ENCODE results near the gene OSR1. TPM values are rescaled to one million over a fixed set of nuclear protein-coding genes. Genes with fewer than 3 reads are reported as not detected.

Gene OSR1
- total RNA-seq, 1 donor from 2014 or later = not detected

- Mint-ChIP-seq H3K27me3 (no peaks in the 10 kb centered on the region), H3K27ac (no peak overlapping the region), H3K4me1 (no peaks in the 10 kb centered on the region), H3K4me3 (no peak overlapping the region), H3K36me3 (ENCODE audit: low read depth) (no peaks in the 10 kb centered on the region), H3K9me3 (no peaks in the 10 kb centered on the region)
- no peak for ATAC-seq (ENCODE audit: low read depth)
- CTCF ChIA-PET = no interaction called here
- TF ChIP-seq CTCF (IDR thresholded peaks at IDR 0.05) = no peak
- intact Hi-C loops (cut with micrococcal nuclease) = no loop called here
- POLR2A ChIA-PET = no interaction called here
- no peak for DNase-seq
Observed at GRCh38 chr2:19330436-19330835, 28.0 kb downstream of the OSR1 start.

GRCh38 chr2:19329445-19329844, 29.0 kb downstream of the OSR1 start:
- DNase-seq (no peak), ATAC-seq (ENCODE audit: low read depth) (no peak)
- no peaks in the 10 kb centered on the region for H3K9me3 Mint-ChIP-seq
- no peaks in the 10 kb centered on the region for H3K36me3 Mint-ChIP-seq (ENCODE audit: low read depth)
- intact Hi-C loops (cut with micrococcal nuclease) = no loop called here
- ChIA-PET POLR2A (no interaction called here), CTCF (no interaction called here)
- H3K27ac Mint-ChIP-seq = no peak overlapping the region
- H3K27me3 Mint-ChIP-seq = no peaks in the 10 kb centered on the region
- TF ChIP-seq CTCF (IDR thresholded peaks at IDR 0.05) = no peak
- no peak overlapping the region for H3K4me3 Mint-ChIP-seq
- H3K4me1 Mint-ChIP-seq = no peaks in the 10 kb centered on the region

GRCh38 chr2:19327496-19327895, 30.9 kb downstream of the OSR1 start:
- TF ChIP-seq CTCF (IDR thresholded peaks at IDR 0.05) = no peak
- intact Hi-C loops (cut with micrococcal nuclease) = no loop called here
- ATAC-seq (ENCODE audit: low read depth) (no peak), DNase-seq (no peak)
- no peaks in the 10 kb centered on the region for H3K36me3 Mint-ChIP-seq (ENCODE audit: low read depth)
- H3K4me1 Mint-ChIP-seq = no peaks in the 10 kb centered on the region
- H3K27me3 Mint-ChIP-seq = no peaks in the 10 kb centered on the region
- no peaks in the 10 kb centered on the region for H3K9me3 Mint-ChIP-seq
- H3K27ac Mint-ChIP-seq = no peak overlapping the region
- POLR2A ChIA-PET = no interaction called here
- CTCF ChIA-PET = no interaction called here
- no peak overlapping the region for H3K4me3 Mint-ChIP-seq

GRCh38 chr2:19321946-19322345, 36.5 kb downstream of the OSR1 start:
- DNase-seq = no peak
- TF ChIP-seq CTCF (IDR thresholded peaks at IDR 0.05) = no peak
- ChIA-PET CTCF (no interaction called here), POLR2A (no interaction called here)
- Mint-ChIP-seq H3K4me3 (no peak overlapping the region), H3K9me3 (no peaks in the 10 kb centered on the region), H3K4me1 (no peaks in the 10 kb centered on the region), H3K27me3 (no peaks in the 10 kb centered on the region), H3K27ac (no peak overlapping the region), H3K36me3 (ENCODE audit: low read depth) (no peaks in the 10 kb centered on the region)
- no peak for ATAC-seq (ENCODE audit: low read depth)
- intact Hi-C loops (cut with micrococcal nuclease) = no loop called here

- Mint-ChIP-seq H3K36me3 (ENCODE audit: low read depth) (no peaks in the 10 kb centered on the region), H3K27me3 (no peaks in the 10 kb centered on the region), H3K9me3 (no peaks in the 10 kb centered on the region), H3K27ac (no peak overlapping the region), H3K4me1 (no peaks in the 10 kb centered on the region), H3K4me3 (no peak overlapping the region)
- ChIA-PET POLR2A (no interaction called here), CTCF (no interaction called here)
- ATAC-seq (ENCODE audit: low read depth) (no peak), DNase-seq (no peak)
- intact Hi-C loops (cut with micrococcal nuclease) = no loop called here
- no peak for TF ChIP-seq CTCF (IDR thresholded peaks at IDR 0.05)
Observed at GRCh38 chr2:19320813-19321212, 37.6 kb downstream of the OSR1 start.
